H1 (cell line): ENCODE data around the gene ETF1. TPM values are rescaled to one million over a fixed set of nuclear protein-coding genes. Genes with fewer than 3 reads are reported as not detected.

Experiments
- CTCF ChIA-PET: fragments of 300-600 bp; sonication (Branson Sonifier 250); formaldehyde crosslinking; loops from one replicate; lab custom pipeline; 2021; ENCODE audit not compliant: partially characterized antibody; lab: Charles Lee
- POLR2A ChIA-PET: fragments of 300-600 bp; sonication (Branson Sonifier 250); formaldehyde crosslinking; loops from one replicate; lab custom pipeline; 2021; ENCODE audit warnings: inconsistent platforms; ENCODE audit not compliant: partially characterized antibody; lab: Charles Lee
- DNase-seq, 2 experiments: peaks; one replicate each; pipeline versions ENCODE4 v3.0.0 to v3.0.0-alpha.2; 2010 to 2022; ENCODE audit warnings: low spot score in 2 of 2, low read depth in 1 of 2, mixed read lengths in 1 of 2
- FAIRE-seq: peaks from 2 replicates; lab custom pipeline; 2011; peaks lifted over from hg19 to GRCh38; lab: Jason Lieb, UNC
- H2AFZ ChIP-seq: 2 replicates; pipeline ENCODE4 v1.8.1; 2012; ENCODE audit warnings: low read length, inconsistent platforms
- H2AK5ac ChIP-seq: 2 replicates; pipeline ENCODE4 v1.6.1; 2013; ENCODE audit warnings: low read depth, low read length
- H2BK120ac ChIP-seq: replicated peaks from 2 replicates; pipeline ENCODE3; 2013; ENCODE audit warnings: low read depth, low read length, inconsistent platforms
- H2BK12ac ChIP-seq: 2 replicates; pipeline ENCODE4 v1.6.1; 2013; ENCODE audit warnings: low read depth, low read length
- H2BK15ac ChIP-seq: 2 replicates; pipeline ENCODE4 v1.6.1; 2013; ENCODE audit warnings: low read length
- H2BK20ac ChIP-seq: 2 replicates; pipeline ENCODE4 v1.6.1; 2013; ENCODE audit warnings: low read length
- H2BK5ac ChIP-seq: 2 replicates; pipeline ENCODE4 v1.6.1; 2013; ENCODE audit warnings: low read depth, low read length
- H3K14ac ChIP-seq: 2 replicates; pipeline ENCODE4 v1.6.1; 2013; ENCODE audit warnings: inconsistent platforms; ENCODE audit not compliant: insufficient read length
- H3K18ac ChIP-seq: 2 replicates; pipeline ENCODE4 v1.6.1; 2013; ENCODE audit warnings: low read length; ENCODE audit errors: extremely low read depth
- H3K23ac ChIP-seq: 2 replicates; pipeline ENCODE4 v1.6.1; 2013; ENCODE audit warnings: inconsistent platforms; ENCODE audit not compliant: insufficient read length
- H3K23me2 ChIP-seq: 2 replicates; pipeline ENCODE4 v1.6.1; 2013; ENCODE audit warnings: low read depth, low read length
- H3K27ac ChIP-seq: 2 replicates; pipeline ENCODE4 v1.6.1; 2011; ENCODE audit warnings: low read depth, low read length, inconsistent platforms
- H3K27me3 ChIP-seq, 4 experiments: replicated peaks in 1 of 4; 1 replicate in 1 of 4; 2 replicates in 3 of 4; pipeline versions ENCODE4 v1.6.1 to v1.8.1; 2011 to 2013; ENCODE audit warnings: low read length in 3 of 4, mild to moderate bottlenecking in 3 of 4, inconsistent platforms in 2 of 4, mixed read lengths in 2 of 4, moderate library complexity in 1 of 4; ENCODE audit not compliant: control insufficient read depth in 3 of 4, insufficient read depth in 3 of 4; ENCODE audit errors: extremely low read depth in 1 of 4
- H3K36me3 ChIP-seq, 4 experiments: 2 replicates each; pipeline versions ENCODE4 v1.6.1 to v1.8.1; 2011 to 2013; ENCODE audit warnings: mild to moderate bottlenecking in 4 of 4, low read length in 3 of 4, moderate library complexity in 2 of 4, control low read depth in 1 of 4, inconsistent platforms in 1 of 4; ENCODE audit not compliant: insufficient read depth in 4 of 4, control insufficient read depth in 2 of 4
- H3K4ac ChIP-seq: replicated peaks from 2 replicates; pipeline ENCODE3; 2013; ENCODE audit warnings: low read length, low read depth, mixed read lengths, inconsistent platforms; ENCODE audit not compliant: insufficient read length
- H3K4me1 ChIP-seq, 4 experiments: replicated peaks in 1 of 4; 1 replicate in 1 of 4; 2 replicates in 3 of 4; pipeline versions ENCODE4 v1.6.1 to v1.8.1; 2011 to 2013; ENCODE audit warnings: low read length in 3 of 4, inconsistent platforms in 2 of 4, mixed read lengths in 1 of 4; ENCODE audit not compliant: insufficient read depth in 4 of 4, control insufficient read depth in 3 of 4
- H3K4me2 ChIP-seq, 2 experiments: 2 replicates each; pipeline versions ENCODE4 v1.6.1 to v1.8.1; 2011 to 2013; ENCODE audit warnings: low read depth in 2 of 2, low read length in 2 of 2, control low read depth in 1 of 2, inconsistent platforms in 1 of 2, mild to moderate bottlenecking in 1 of 2; ENCODE audit not compliant: insufficient read depth in 1 of 2
- H3K4me3 ChIP-seq, 4 experiments: fragments of 200-600, 300-600 bp in 1 of 4; sonication (generic), shearing (Covaris generic), sonication (Bioruptor Twin) in 1 of 4; 2 replicates each; pipeline versions ENCODE4 v1.5.1 to v1.8.1; 2011 to 2016; ENCODE audit warnings: low read length in 4 of 4, low read depth in 3 of 4, control low read depth in 2 of 4, inconsistent platforms in 2 of 4, mild to moderate bottlenecking in 2 of 4, mixed read lengths in 1 of 4, moderate library complexity in 1 of 4; ENCODE audit not compliant: insufficient read depth in 2 of 4; ENCODE audit errors: extremely low read depth in 1 of 4
- H3K56ac ChIP-seq: replicated peaks from 2 replicates; pipeline ENCODE3; 2013; ENCODE audit warnings: low read depth, mild to moderate bottlenecking, mixed read lengths, low read length, inconsistent platforms; ENCODE audit not compliant: insufficient read length
- H3K79me1 ChIP-seq: 2 replicates; pipeline ENCODE4 v1.6.1; 2013; ENCODE audit warnings: low read depth, low read length, control low read depth
- H3K79me2 ChIP-seq, 2 experiments: 2 replicates each; pipeline versions ENCODE4 v1.6.1 to v1.8.1; 2012 to 2013; ENCODE audit warnings: low read length in 2 of 2, mild to moderate bottlenecking in 2 of 2, inconsistent platforms in 1 of 2; ENCODE audit not compliant: insufficient read depth in 2 of 2, control insufficient read depth in 1 of 2
- H3K9ac ChIP-seq, 4 experiments: replicated peaks in 1 of 4; 1 replicate in 1 of 4; 2 replicates in 3 of 4; pipeline versions ENCODE4 v1.6.1 to v1.8.1; 2011 to 2013; ENCODE audit warnings: low read depth in 3 of 4, low read length in 3 of 4, control low read depth in 2 of 4, mild to moderate bottlenecking in 2 of 4, moderate library complexity in 2 of 4, inconsistent platforms in 1 of 4; ENCODE audit errors: extremely low read depth in 1 of 4
- H3K9me3 ChIP-seq, 2 experiments: 2 replicates each; pipeline versions ENCODE4 v1.6.1 to v1.8.1; 2012 to 2013; ENCODE audit warnings: mild to moderate bottlenecking in 2 of 2, moderate library complexity in 2 of 2, control low read depth in 1 of 2, inconsistent platforms in 1 of 2, low read depth in 1 of 2, low read length in 1 of 2, mixed read lengths in 1 of 2; ENCODE audit not compliant: insufficient read depth in 2 of 2
- H4K20me1 ChIP-seq, 2 experiments: replicated peaks in 1 of 2; 2 replicates each; pipeline versions ENCODE3 to v1.8.1; 2011 to 2013; ENCODE audit warnings: inconsistent platforms in 2 of 2, low read length in 2 of 2, mild to moderate bottlenecking in 1 of 2; ENCODE audit not compliant: insufficient read depth in 2 of 2, control insufficient read depth in 1 of 2
- H4K5ac ChIP-seq: 2 replicates; pipeline ENCODE4 v1.6.1; 2013; ENCODE audit warnings: low read length, low read depth, mixed read lengths, inconsistent platforms; ENCODE audit not compliant: insufficient read length
- H4K8ac ChIP-seq: 2 replicates; pipeline ENCODE4 v1.8.0; 2013; ENCODE audit warnings: mild to moderate bottlenecking, moderate library complexity, low read length, inconsistent platforms; ENCODE audit not compliant: insufficient read depth; ENCODE audit errors: extremely low read depth
- H4K91ac ChIP-seq: replicated peaks from 2 replicates; pipeline ENCODE3; 2013; ENCODE audit warnings: low read length, mixed read lengths, inconsistent platforms; ENCODE audit not compliant: insufficient read length
- CBX8 ChIP-seq: fragments of 300-800, 300-1000 bp; sonication (generic); IDR thresholded peaks from 2 replicates; pipeline ENCODE4 v1.7.1; 2016; ENCODE audit warnings: low read depth, low read length, borderline replicate concordance
- E2F6 ChIP-seq: IDR thresholded peaks from 2 replicates; pipeline ENCODE4 v1.6.1; 2012; ENCODE audit warnings: inconsistent platforms
- JUND ChIP-seq: IDR thresholded peaks from 2 replicates; pipeline ENCODE4 v1.6.1; 2011; ENCODE audit warnings: mild to moderate bottlenecking, improper control_type of control experiment, low read length
- POLR2A ChIP-seq, 2 experiments: IDR thresholded peaks; 1 replicate in 1 of 2; 2 replicates in 1 of 2; pipeline ENCODE4 v1.6.1; 2011; ENCODE audit warnings: low read depth in 2 of 2, low read length in 2 of 2, mild to moderate bottlenecking in 2 of 2; ENCODE audit errors: control extremely low read depth in 1 of 2
- SIX5 ChIP-seq: IDR thresholded peaks from 2 replicates; pipeline ENCODE4 v1.6.1; 2011; ENCODE audit warnings: mild to moderate bottlenecking, low read depth, low read length
- SP1 ChIP-seq: IDR thresholded peaks from 2 replicates; pipeline ENCODE4 v1.6.1; 2011; ENCODE audit warnings: low read depth, low read length
- TAF7 ChIP-seq: optimal IDR thresholded peaks from 2 replicates; pipeline ENCODE3; 2011; ENCODE audit warnings: low read depth, mild to moderate bottlenecking, inconsistent platforms, low read length, moderate library complexity, borderline replicate concordance
- ZNF274 ChIP-seq: IDR thresholded peaks from 2 replicates; pipeline ENCODE4 v1.7.0; 2012; ENCODE audit warnings: low read length, borderline replicate concordance; ENCODE audit errors: extremely low read depth
- WGBS, 2 experiments: shearing (Covaris generic) in 1 of 2; methylation state at CpG; one replicate each; pipeline versions ENCODE4 v1.1.6 to v1.1.7; 2013 to 2015; ENCODE audit warnings: low lambda C conversion rate in 2 of 2, mixed read lengths in 2 of 2, inconsistent platforms in 1 of 2, low coverage in 1 of 2, missing lambda C conversion rate in 1 of 2; ENCODE audit not compliant: insufficient replicate concordance in 2 of 2, insufficient coverage in 1 of 2, insufficient read length in 1 of 2; ENCODE audit errors: extremely low coverage in 1 of 2, missing lambda C conversion rate in 1 of 2; 5-methylcytosine and 5-hydroxymethylcytosine counted together
- polyA plus RNA-seq, 7 experiments: library from polyadenylated mRNA; depleted of rRNA in 3 of 7; stranded (reverse) in 5 of 7; unstranded in 2 of 7; fragments of >200 nt in 5 of 7; fragments of 200-250 nt in 2 of 7; gene quantifications; 1 replicate in 5 of 7; 2 replicates in 1 of 7; 4 replicates in 1 of 7; pipeline versions ENCODE4 v1.2.1 to v1.2.3, GENCODE V29; 2011 to 2013; ENCODE audit warnings: missing spikeins in 2 of 7, mixed read lengths in 2 of 7
- total RNA-seq: library from RNA; stranded (reverse); fragmentation: NEBNext Ultra II Directional; extraction: Animal tissue kit (Norgen Biotek cat#: 25700); gene quantifications from 2 replicates; pipeline ENCODE4 v1.2.1, GENCODE V29; 2021

ETF1 gene
- total and polyA plus RNA-seq, 2 of the 8 experiments (the other 6 are each of a cell fraction or from before 2014, with no cell fraction given): 50.5 to 168 TPM

GRCh38 chr5:138491669-138492559, 51.1 kb downstream of the ETF1 start:
- peak in 1 of 2 experiments; percentile 82 for DNase-seq
- peaks cover 0 to 21% (median 17%) of the 10 kb centered on the region in 4 experiments; a peak in 5 of 7 replicates for H3K27me3 ChIP-seq
- peak overlapping the region in 3 of 4 experiments; percentile 25 to 36 (median 29); a peak in 4 of 7 replicates for H3K9ac ChIP-seq
- no peaks in the 10 kb centered on the region for H4K20me1 ChIP-seq
- H3K79me1 ChIP-seq: no peaks in the 10 kb centered on the region
- H3K56ac ChIP-seq: no peak overlapping the region
- no peak overlapping the region for H2BK20ac ChIP-seq
- H2BK120ac ChIP-seq: peak overlapping the region; percentile 47
- ChIA-PET CTCF (interaction anchor here (0.6 to 15.9 kb wide), 7 partner anchors 9 to 42 kb away, joined by 3 to 532 read pairs (median 4); partner anchors contain the start of gene EGR1), POLR2A (interaction anchor here (0.6 to 14.1 kb wide), 12 partner anchors 9 to 52 kb away, joined by 3 to 294 read pairs (median 6); partner anchors contain the start of genes EGR1 and ETF1)
- peak overlapping the region; percentile 61; the same call in 1 of the 2 replicates for H2BK15ac ChIP-seq
- H3K79me2 ChIP-seq: no peaks in the 10 kb centered on the region
- no peak overlapping the region; the same call in 1 of the 2 replicates for H3K27ac ChIP-seq
- H2BK12ac ChIP-seq: peak overlapping the region; percentile 60; the same call in 1 of the 2 replicates
- no peak for FAIRE-seq
- H2AFZ ChIP-seq: peak overlapping the region; percentile 69; the same call in 1 of the 2 replicates
- WGBS, 2 experiments: 9% methylated on average over 32 of the region's 93 CpGs; no CpG with 5 or more reads in 1 of the 2 experiments
- H3K4me2 ChIP-seq: peak overlapping the region; percentile 84 to 85
- H3K18ac ChIP-seq: peak overlapping the region; percentile 78
- peak overlapping the region; percentile 94 for H4K91ac ChIP-seq
- peaks cover 3 to 21% (median 13%) of the 10 kb centered on the region in 4 experiments for H3K4me1 ChIP-seq
- H4K5ac ChIP-seq: peak overlapping the region; percentile 50
- H4K8ac ChIP-seq: peak overlapping the region; percentile 38
- peak overlapping the region; percentile 40 to 63 (median 53) for H3K4me3 ChIP-seq
- no peaks in the 10 kb centered on the region for H3K36me3 ChIP-seq
- peak overlapping the region; percentile 44; the same call in 1 of the 2 replicates for H2BK5ac ChIP-seq
- no peak overlapping the region for H2AK5ac ChIP-seq
- no peak overlapping the region for H3K14ac ChIP-seq
- peak overlapping the region; percentile 21 for H3K4ac ChIP-seq
- H3K23me2 ChIP-seq: peaks cover 6% of the 10 kb centered on the region; the same call in 1 of the 2 replicates
- H3K9me3 ChIP-seq: no peaks in the 10 kb centered on the region
- H3K23ac ChIP-seq: no peak overlapping the region
- no peak for TF ChIP-seq SP1
- TF ChIP-seq JUND: no peak
- no peak for TF ChIP-seq CBX8
- peak; percentile 85 for TF ChIP-seq E2F6
- TF ChIP-seq TAF7: peak; percentile 21
- 0 out of 3 replicates have a peak, but pooled peaks of 1 of the 2 experiments have one; percentile 41 for TF ChIP-seq POLR2A (IDR thresholded peaks at IDR 0.05; ENCODE audit: control extremely low read depth in 1 of 2, low read depth in 2 of 2, low read length in 2 of 2)
- TF ChIP-seq ZNF274: no peak
- TF ChIP-seq SIX5: no peak
